Adrenal gland (tissue), 12 donors: Measurements from ENCODE around the gene INSL3. TPM values are rescaled to one million over a fixed set of nuclear protein-coding genes. Genes with fewer than 3 reads are reported as not detected.

Experiments used
- DNase-seq, 7 donors: peaks; one replicate each; pipeline ENCODE4 v3.0.0-alpha.2; 2019 to 2020
- H3K27ac ChIP-seq, 5 donors: fragments of 200-600 bp; sonication (generic) in 4 of 5; 1 replicate in 3 of 5; 2 replicates in 2 of 5; pipeline versions ENCODE4 v1.5.1 to v1.8.0; 2016 to 2020; ENCODE audit warnings: mild to moderate bottlenecking in 1 of 5
- H3K27me3 ChIP-seq: fragments of 200-600 bp; 2 replicates; pipeline ENCODE4 v1.8.0; 2021
- H3K36me3 ChIP-seq, 2 donors: fragments of 200-600 bp; replicated peaks in 1 of 2; 1 replicate in 1 of 2; 2 replicates in 1 of 2; pipeline versions ENCODE4 v1.5.1 to v1.8.0; 2018 to 2022
- H3K4me1 ChIP-seq, 2 donors: fragments of 200-600 bp; replicated peaks in 1 of 2; 1 replicate in 1 of 2; 2 replicates in 1 of 2; pipeline versions ENCODE4 v1.5.1 to v1.8.0; 2018 to 2021
- H3K4me3 ChIP-seq, 4 donors: fragments of 200-600 bp; sonication (generic) in 3 of 4; one replicate each; pipeline ENCODE4 v1.5.1; 2016 to 2018
- H3K9me3 ChIP-seq, 3 donors: fragments of 200-600 bp; sonication (generic) in 1 of 3; replicated peaks in 1 of 3; 1 replicate in 2 of 3; 2 replicates in 1 of 3; pipeline versions ENCODE4 v1.5.1 to v1.8.0; 2016 to 2021
- POLR2A ChIP-seq, 2 donors: fragments of 450-650 bp; IDR thresholded peaks; one replicate each; pipeline ENCODE4 v1.6.1; 2017; ENCODE audit warnings: antibody characterized with exemption in 2 of 2, mild to moderate bottlenecking in 2 of 2, moderate library complexity in 1 of 2
- WGBS, 4 donors: extraction: QIAGEN DNeasy Blood & Tissue Kit in 2 of 4; methylation state at CpG; one replicate each; pipeline versions ENCODE4 v1.1.5 to v1.1.7; 2013 to 2017; 5-methylcytosine and 5-hydroxymethylcytosine counted together
- intact Hi-C, 2 donors: fragments of 100-400 bp; cut with DNase I; formaldehyde crosslinking; loops; one replicate each; pipeline versions ENCODE4 v1.14.1 to v1.15.0; 2022 to 2023
- polyA plus RNA-seq, 3 donors: library from polyadenylated mRNA; stranded (reverse); fragments of 200-250 nt in 2 of 3; fragments of 350-450 nt in 1 of 3; fragmentation: Illumina TruSeq in 1 of 3; extraction: RNeasy Lipid Tissue Mini Kit (QIAGEN cat#74804) in 1 of 3; gene quantifications; one replicate each; pipeline ENCODE4 v1.2.3, GENCODE V29; 2013 to 2014
- total RNA-seq, 9 donors: library from RNA; depleted of rRNA in 4 of 9; stranded (reverse); fragments of >200 nt in 4 of 9; fragments of 120-200 nt in 1 of 9; fragmentation: NEBNext Ultra II Directional in 1 of 9; extraction: Animal tissue kit (Norgen Biotek cat#: 25700) in 1 of 9; gene quantifications; one replicate each; pipeline versions ENCODE4 v1.1.0 to v1.2.4, GENCODE V29; 2013 to 2023
- TF ChIP-seq, protein P1 (sequence below), 6 experiments: fragments of 450-650 bp in 4 of 6; fragments of 200-600 bp in 2 of 6; sonication (generic) in 1 of 6; IDR thresholded peaks; 1 replicate in 5 of 6; 2 replicates in 1 of 6; pipeline versions ENCODE4 v1.5.1 to v1.8.0; 2016 to 2021; ENCODE audit warnings: antibody characterized with exemption in 6 of 6, mild to moderate bottlenecking in 2 of 6, moderate library complexity in 1 of 6
- donor health status: healthy with polysubstance abuse.
- donor health status: Bipolar disorder and iron deficiency.
- donor health status: DM: yes; HTN: yes; CAD: no.
- donor health status: DM: no; HTN: no; CAD: no.
- donor health status: DM: no; HTN: no; CAD: no.
- donor health status: DM: yes; HTN: yes; CAD: no.

Gene INSL3
- total and polyA plus RNA-seq, 12 donors, result 0.17 to 0.40 (median 0.28) TPM; not detected in 8

DNA sequence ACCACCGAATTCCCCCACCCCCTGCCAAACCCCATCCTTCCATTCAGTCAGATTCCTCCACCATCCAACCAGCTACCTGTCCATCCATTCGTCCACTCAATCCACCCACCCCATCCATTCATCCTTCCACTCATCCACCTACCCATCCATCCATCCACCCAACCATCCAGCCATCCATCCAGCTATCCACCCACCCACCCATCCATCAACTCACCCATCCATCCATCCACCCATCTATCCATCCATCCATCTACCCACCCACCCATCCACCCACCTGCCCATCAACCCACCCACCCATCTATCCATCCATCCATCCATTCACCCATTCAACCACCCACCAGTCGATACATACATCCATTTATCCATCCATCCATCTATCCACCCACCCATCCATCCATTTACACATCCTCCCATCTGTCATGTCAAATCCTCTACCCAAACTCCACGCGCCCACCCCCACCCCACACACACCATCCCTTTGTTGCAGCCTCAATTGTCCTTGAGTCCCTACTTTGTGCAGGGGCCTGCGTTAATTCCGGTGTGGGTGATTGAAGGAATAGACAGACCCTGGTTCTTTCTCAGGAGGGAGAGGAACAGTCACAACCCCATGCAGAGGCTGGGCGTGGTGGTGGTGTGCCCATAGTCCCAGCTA is 45.1 kb upstream of the INSL3 start:
- TF ChIP-seq, protein P1, sequence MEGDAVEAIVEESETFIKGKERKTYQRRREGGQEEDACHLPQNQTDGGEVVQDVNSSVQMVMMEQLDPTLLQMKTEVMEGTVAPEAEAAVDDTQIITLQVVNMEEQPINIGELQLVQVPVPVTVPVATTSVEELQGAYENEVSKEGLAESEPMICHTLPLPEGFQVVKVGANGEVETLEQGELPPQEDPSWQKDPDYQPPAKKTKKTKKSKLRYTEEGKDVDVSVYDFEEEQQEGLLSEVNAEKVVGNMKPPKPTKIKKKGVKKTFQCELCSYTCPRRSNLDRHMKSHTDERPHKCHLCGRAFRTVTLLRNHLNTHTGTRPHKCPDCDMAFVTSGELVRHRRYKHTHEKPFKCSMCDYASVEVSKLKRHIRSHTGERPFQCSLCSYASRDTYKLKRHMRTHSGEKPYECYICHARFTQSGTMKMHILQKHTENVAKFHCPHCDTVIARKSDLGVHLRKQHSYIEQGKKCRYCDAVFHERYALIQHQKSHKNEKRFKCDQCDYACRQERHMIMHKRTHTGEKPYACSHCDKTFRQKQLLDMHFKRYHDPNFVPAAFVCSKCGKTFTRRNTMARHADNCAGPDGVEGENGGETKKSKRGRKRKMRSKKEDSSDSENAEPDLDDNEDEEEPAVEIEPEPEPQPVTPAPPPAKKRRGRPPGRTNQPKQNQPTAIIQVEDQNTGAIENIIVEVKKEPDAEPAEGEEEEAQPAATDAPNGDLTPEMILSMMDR (IDR thresholded peaks at IDR 0.05), result no peak
- TF ChIP-seq POLR2A (IDR thresholded peaks at IDR 0.05), result no peak
- peaks cover 1 to 12% of the 10 kb centered on the region in 2 donors for H3K4me1 ChIP-seq
- WGBS, 4 donors, result 86 to 91% (median 87%) methylated on average over 8 of the region's 8 CpGs
- H3K27me3 ChIP-seq, result peaks cover 23% of the 10 kb centered on the region
- no peak overlapping the region for H3K4me3 ChIP-seq
- H3K9me3 ChIP-seq, result no peaks in the 10 kb centered on the region
- H3K36me3 ChIP-seq, result peaks cover 0 to 34% of the 10 kb centered on the region in 2 donors
- no peak overlapping the region for H3K27ac ChIP-seq
- peak in 1 of 7 donors; percentile 46 for DNase-seq
- intact Hi-C loops, result no loop called here

DNA sequence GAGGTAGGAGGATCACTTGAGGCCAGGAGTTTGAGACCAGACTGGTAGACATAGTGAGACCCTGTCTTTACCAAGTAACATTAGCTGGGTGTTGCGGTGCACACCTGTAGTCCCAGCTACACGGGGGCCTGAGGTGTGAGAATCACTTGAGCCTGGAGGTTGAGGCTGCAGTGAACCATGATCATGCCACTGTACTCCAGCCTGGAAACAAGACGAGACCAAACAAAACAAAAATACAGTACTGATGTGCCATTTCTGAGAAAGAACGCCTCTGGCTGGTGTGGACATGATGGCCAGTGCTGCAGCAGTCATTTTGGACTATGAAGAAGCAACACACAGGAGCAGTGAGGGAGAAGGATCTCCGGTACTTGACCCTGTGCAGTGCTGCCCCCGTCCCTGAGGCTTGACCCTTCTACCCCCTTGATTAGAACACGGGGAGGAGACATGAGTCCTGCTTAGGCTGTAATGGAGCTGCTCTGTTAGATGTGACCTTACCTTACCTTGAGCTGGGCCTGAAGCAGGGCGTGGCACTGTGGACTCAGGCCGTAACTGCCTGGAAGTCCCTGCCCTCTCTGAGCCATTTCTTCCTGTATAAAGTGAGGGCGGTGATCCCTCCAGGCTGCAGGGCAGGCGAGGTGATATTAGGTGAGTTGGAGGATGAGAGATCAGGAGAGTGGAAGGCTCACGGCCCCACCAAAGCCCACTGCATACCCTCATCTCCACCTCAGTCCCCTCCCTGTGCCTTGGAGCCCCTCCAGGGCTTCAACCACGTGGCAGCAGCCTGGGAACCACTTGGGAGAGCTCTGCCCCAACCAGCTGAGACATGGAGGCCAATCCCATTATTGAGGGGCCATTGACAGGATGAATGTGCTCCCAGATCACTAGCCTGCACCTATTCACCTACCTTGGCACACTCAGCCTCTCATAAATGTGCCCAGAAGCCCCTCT is 44.3 kb upstream of the INSL3 start:
- Histone ChIP-seq H3K4me3 (no peak overlapping the region), H3K36me3 (peaks cover 0 to 36% of the 10 kb centered on the region in 2 donors), H3K9me3 (no peaks in the 10 kb centered on the region), H3K27me3 (peaks cover 15% of the 10 kb centered on the region), H3K4me1 (peaks cover 8 to 20% of the 10 kb centered on the region in 2 donors), H3K27ac (no peak overlapping the region)
- intact Hi-C loops, result no loop called here
- DNase-seq, result peak in 1 of 7 donors; percentile 50
- no peak for TF ChIP-seq POLR2A (IDR thresholded peaks at IDR 0.05)
- TF ChIP-seq, protein P1 (IDR thresholded peaks at IDR 0.05), result no peak
- WGBS, 4 donors, result 75 to 85% (median 77%) methylated on average over 4 to 13 of the region's 13 CpGs

DNA sequence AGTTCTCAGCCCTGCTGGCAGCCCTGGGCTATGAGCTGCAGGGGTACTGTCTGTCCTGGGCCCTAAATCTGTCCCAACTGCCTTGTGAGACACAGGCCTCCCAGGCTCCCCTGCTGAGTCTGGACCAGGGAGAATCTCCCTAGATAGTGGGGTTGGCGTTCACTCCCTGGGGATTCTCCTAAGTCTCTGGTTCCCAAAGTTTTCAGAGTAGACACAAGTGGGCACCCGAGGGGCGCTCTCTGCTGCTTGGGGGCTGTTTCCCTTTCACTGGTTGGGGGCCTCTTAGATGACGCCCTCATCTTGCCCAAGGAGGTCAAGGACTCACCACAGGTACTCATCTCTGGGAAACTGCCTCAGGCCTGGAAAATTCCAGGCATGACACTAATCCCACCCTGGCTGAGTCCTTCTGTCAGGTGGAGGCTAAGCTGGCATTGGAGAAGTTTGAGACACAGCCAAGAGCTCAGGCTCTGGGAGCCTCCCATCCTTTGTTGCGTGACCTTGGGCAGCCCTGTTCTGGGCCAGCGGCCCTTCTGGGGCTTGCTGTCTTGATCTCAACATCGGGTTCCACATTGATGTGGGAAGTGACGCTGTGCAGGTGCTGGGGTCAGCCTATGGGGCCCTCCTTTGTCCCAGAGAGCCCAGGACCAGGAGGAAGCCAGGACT is 42.3 kb upstream of the INSL3 start:
- no peak for TF ChIP-seq POLR2A (IDR thresholded peaks at IDR 0.05)
- TF ChIP-seq, protein P1 (IDR thresholded peaks at IDR 0.05), result no peak
- H3K4me3 ChIP-seq, result no peak overlapping the region
- peaks cover 8 to 23% of the 10 kb centered on the region in 2 donors for H3K4me1 ChIP-seq
- H3K27ac ChIP-seq, result peak overlapping the region; percentile 16 to 85 (median 45)
- intact Hi-C loops, result loop anchor here in 1 of 2 donors (5.0 kb wide), 1 partner anchor 69 kb away; the partner anchor contains the start of gene CCDC124
- peaks cover 0 to 36% of the 10 kb centered on the region in 2 donors for H3K36me3 ChIP-seq
- H3K27me3 ChIP-seq, result no peaks in the 10 kb centered on the region
- DNase-seq, result peak; percentile 64 to 85 (median 84)
- H3K9me3 ChIP-seq, result no peaks in the 10 kb centered on the region
- 47 to 75% (median 58%) methylated on average over 3 to 8 of the region's 8 CpGs; no CpG with 5 or more reads in 1 of the 4 donors for WGBS, 4 donors
